ENCODE results near the gene GALNT1. TPM values are rescaled to one million over a fixed set of nuclear protein-coding genes. Genes with fewer than 3 reads are reported as not detected.

GALNT1 gene
- total and polyA plus RNA-seq, 10 of the 15 experiments (the other 5 are each of a cell fraction or from before 2014, with no cell fraction given) = 8.0 to 53.7 (median 29.9) TPM

GRCh38 chr18:35721431-35722081, 140.0 kb downstream of the GALNT1 start:
- H3K79me2 ChIP-seq (ENCODE audit: control insufficient read depth, insufficient read depth, low read length) = no peaks in the 10 kb centered on the region
- no peaks in the 10 kb centered on the region for H3K9me3 ChIP-seq (replicated peaks; ENCODE audit: control insufficient read depth, insufficient read depth, low read length)
- intact Hi-C loops (cut with micrococcal nuclease; ENCODE audit: unreplicated experiment) (no loop called here), in situ Hi-C loops (cut with MboI) (no loop called here)
- no peak for TF ChIP-seq CHD2 (IDR thresholded peaks at IDR 0.05; ENCODE audit: borderline replicate concordance, low read depth, low read length)
- no peak for TF ChIP-seq NFXL1 (IDR thresholded peaks at IDR 0.05; ENCODE audit: borderline replicate concordance)
- TF ChIP-seq ZNF24 (IDR thresholded peaks at IDR 0.05) = no peak
- TF ChIP-seq, protein P1, sequence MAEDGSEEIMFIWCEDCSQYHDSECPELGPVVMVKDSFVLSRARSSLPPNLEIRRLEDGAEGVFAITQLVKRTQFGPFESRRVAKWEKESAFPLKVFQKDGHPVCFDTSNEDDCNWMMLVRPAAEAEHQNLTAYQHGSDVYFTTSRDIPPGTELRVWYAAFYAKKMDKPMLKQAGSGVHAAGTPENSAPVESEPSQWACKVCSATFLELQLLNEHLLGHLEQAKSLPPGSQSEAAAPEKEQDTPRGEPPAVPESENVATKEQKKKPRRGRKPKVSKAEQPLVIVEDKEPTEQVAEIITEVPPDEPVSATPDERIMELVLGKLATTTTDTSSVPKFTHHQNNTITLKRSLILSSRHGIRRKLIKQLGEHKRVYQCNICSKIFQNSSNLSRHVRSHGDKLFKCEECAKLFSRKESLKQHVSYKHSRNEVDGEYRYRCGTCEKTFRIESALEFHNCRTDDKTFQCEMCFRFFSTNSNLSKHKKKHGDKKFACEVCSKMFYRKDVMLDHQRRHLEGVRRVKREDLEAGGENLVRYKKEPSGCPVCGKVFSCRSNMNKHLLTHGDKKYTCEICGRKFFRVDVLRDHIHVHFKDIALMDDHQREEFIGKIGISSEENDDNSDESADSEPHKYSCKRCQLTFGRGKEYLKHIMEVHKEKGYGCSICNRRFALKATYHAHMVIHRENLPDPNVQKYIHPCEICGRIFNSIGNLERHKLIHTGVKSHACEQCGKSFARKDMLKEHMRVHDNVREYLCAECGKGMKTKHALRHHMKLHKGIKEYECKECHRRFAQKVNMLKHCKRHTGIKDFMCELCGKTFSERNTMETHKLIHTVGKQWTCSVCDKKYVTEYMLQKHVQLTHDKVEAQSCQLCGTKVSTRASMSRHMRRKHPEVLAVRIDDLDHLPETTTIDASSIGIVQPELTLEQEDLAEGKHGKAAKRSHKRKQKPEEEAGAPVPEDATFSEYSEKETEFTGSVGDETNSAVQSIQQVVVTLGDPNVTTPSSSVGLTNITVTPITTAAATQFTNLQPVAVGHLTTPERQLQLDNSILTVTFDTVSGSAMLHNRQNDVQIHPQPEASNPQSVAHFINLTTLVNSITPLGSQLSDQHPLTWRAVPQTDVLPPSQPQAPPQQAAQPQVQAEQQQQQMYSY (CRISPR knock-in tag; IDR thresholded peaks at IDR 0.05) = no peak
- no peak for TF ChIP-seq KAT2A (conservative IDR thresholded peaks at IDR 0.05; ENCODE audit: control insufficient read depth, low read depth, low read length)
- TF ChIP-seq GABPA (IDR thresholded peaks at IDR 0.05; ENCODE audit: low read depth) = no peak
- TF ChIP-seq RUNX3 (IDR thresholded peaks at IDR 0.05; ENCODE audit: low read length) = no peak
- no peak for TF ChIP-seq DPF2 (IDR thresholded peaks at IDR 0.05)
- TF ChIP-seq MEF2B (IDR thresholded peaks at IDR 0.05; ENCODE audit: partially characterized antibody, poor library complexity, severe bottlenecking) = no peak
- TF ChIP-seq, protein P2, sequence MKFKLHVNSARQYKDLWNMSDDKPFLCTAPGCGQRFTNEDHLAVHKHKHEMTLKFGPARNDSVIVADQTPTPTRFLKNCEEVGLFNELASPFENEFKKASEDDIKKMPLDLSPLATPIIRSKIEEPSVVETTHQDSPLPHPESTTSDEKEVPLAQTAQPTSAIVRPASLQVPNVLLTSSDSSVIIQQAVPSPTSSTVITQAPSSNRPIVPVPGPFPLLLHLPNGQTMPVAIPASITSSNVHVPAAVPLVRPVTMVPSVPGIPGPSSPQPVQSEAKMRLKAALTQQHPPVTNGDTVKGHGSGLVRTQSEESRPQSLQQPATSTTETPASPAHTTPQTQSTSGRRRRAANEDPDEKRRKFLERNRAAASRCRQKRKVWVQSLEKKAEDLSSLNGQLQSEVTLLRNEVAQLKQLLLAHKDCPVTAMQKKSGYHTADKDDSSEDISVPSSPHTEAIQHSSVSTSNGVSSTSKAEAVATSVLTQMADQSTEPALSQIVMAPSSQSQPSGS (IDR thresholded peaks at IDR 0.05; ENCODE audit: low read length) = no peak
- SMC1A ChIA-PET (ENCODE audit: uncharacterized antibody, unreplicated experiment) = no interaction called here
- CTCF ChIA-PET = interaction anchor here (0.7 kb wide), 1 partner anchor 1421 kb away, joined by 3 read pairs; no protein-coding TSS in a partner anchor
- DNase-seq (ENCODE audit: low read depth, low spot score) (no peak), ATAC-seq (no peak; the same call in 2 of the 3 replicates), FAIRE-seq (no peak)
- POLR2A ChIA-PET = no interaction called here
- no peak overlapping the region for H3K9ac ChIP-seq (ENCODE audit: control insufficient read depth, insufficient read depth, low read length)
- RAD21 ChIA-PET (ENCODE audit: unreplicated experiment) = no interaction called here
- 60% methylated on average over 6 of the region's 6 CpGs for WGBS (ENCODE audit: insufficient coverage, insufficient replicate concordance, low lambda C conversion rate, missing lambda C conversion rate)
- no peak overlapping the region for H3K4me3 ChIP-seq
- no peak overlapping the region for H3K4me2 ChIP-seq (ENCODE audit: control insufficient read depth, insufficient read depth)
- no peaks in the 10 kb centered on the region for H3K36me3 ChIP-seq (ENCODE audit: control insufficient read depth in 2 of 2, insufficient read depth in 2 of 2, low read length in 1 of 2)
- no peak overlapping the region for H2AFZ ChIP-seq (ENCODE audit: control insufficient read depth, low read depth, low read length)
- H3K4me1 ChIP-seq (ENCODE audit: control insufficient read depth, insufficient read depth, low read length) = no peaks in the 10 kb centered on the region
- no peaks in the 10 kb centered on the region for H3K27me3 ChIP-seq (replicated peaks in 1 of 2; ENCODE audit: control insufficient read depth in 2 of 2, insufficient read depth in 2 of 2, low read length in 1 of 2)
- H3K27ac ChIP-seq (ENCODE audit: control insufficient read depth, insufficient read depth) = no peak overlapping the region
- no peaks in the 10 kb centered on the region for H4K20me1 ChIP-seq (ENCODE audit: control insufficient read depth, insufficient read depth)
- no TSS peak for BruUV-seq (replicated peaks)
